Upper lobe of left lung (tissue), 6 donors: ENCODE results near the gene SNX20. TPM values are rescaled to one million over a fixed set of nuclear protein-coding genes. Genes with fewer than 3 reads are reported as not detected.

Experiments used
- ATAC-seq, 2 donors: fragments of 200-7000 bp; cut with Tn5 transposase; one replicate each; pipeline ENCODE4 v1.9.1; 2022; ENCODE audit warnings: mild to moderate bottlenecking in 2 of 2, moderate library complexity in 2 of 2; ENCODE audit not compliant: low FRiP score in 2 of 2
- DNase-seq, 2 donors: peaks; one replicate each; pipeline ENCODE4 v3.0.0-alpha.2; 2019 to 2020
- H3K27ac ChIP-seq, 4 donors: fragments of 200-600 bp; sonication (generic); one replicate each; pipeline ENCODE4 v1.5.1; 2016 to 2019
- H3K27me3 ChIP-seq, 4 donors: fragments of 200-600 bp; sonication (generic); one replicate each; pipeline ENCODE4 v1.5.1; 2017 to 2019
- H3K36me3 ChIP-seq, 4 donors: fragments of 200-600 bp; sonication (generic); one replicate each; pipeline ENCODE4 v1.5.1; 2016 to 2019
- H3K4me1 ChIP-seq, 4 donors: fragments of 200-600 bp; sonication (generic); one replicate each; pipeline ENCODE4 v1.5.1; 2018 to 2019
- H3K4me3 ChIP-seq, 4 donors: fragments of 200-600 bp; sonication (generic); one replicate each; pipeline ENCODE4 v1.5.1; 2017 to 2019; ENCODE audit warnings: mild to moderate bottlenecking in 2 of 4, moderate library complexity in 1 of 4
- H3K9me3 ChIP-seq, 4 donors: fragments of 200-600 bp; sonication (generic); one replicate each; pipeline ENCODE4 v1.5.1; 2018 to 2019
- EP300 ChIP-seq, 4 donors: sonication (generic); formaldehyde crosslinking; IDR thresholded peaks; one replicate each; pipeline ENCODE4 v1.5.1; 2017; ENCODE audit warnings: antibody characterized with exemption in 4 of 4, control low read depth in 2 of 4
- POLR2A ChIP-seq, 4 donors: fragments of 450-650 bp; IDR thresholded peaks; one replicate each; pipeline ENCODE4 v1.5.1; 2016 to 2017; ENCODE audit warnings: antibody characterized with exemption in 4 of 4, mild to moderate bottlenecking in 2 of 4
- POLR2AphosphoS5 ChIP-seq, 2 donors: sonication (generic); formaldehyde crosslinking; IDR thresholded peaks; one replicate each; pipeline ENCODE4 v1.5.1; 2017; ENCODE audit warnings: antibody characterized with exemption in 2 of 2
- WGBS, 2 donors: methylation state at CpG; one replicate each; pipeline ENCODE4 v1.1.5; 2017 to 2018; 5-methylcytosine and 5-hydroxymethylcytosine counted together
- total RNA-seq, 6 donors: library from RNA; depleted of rRNA in 4 of 6; stranded (reverse); fragments of >200 nt in 4 of 6; gene quantifications; one replicate each; pipeline versions ENCODE4 v1.1.0 to v1.2.1, GENCODE V29; 2016 to 2021
- TF ChIP-seq, protein P1 (sequence below), 6 experiments: fragments of 450-650 bp in 4 of 6; fragments of 200-600 bp in 2 of 6; sonication (generic) in 2 of 6; IDR thresholded peaks; one replicate each; pipeline ENCODE4 v1.5.1; 2016 to 2019; ENCODE audit warnings: antibody characterized with exemption in 6 of 6
- donor health status: DM: no; HTN: no; CAD: no; lungs with moderate emphysema.
- donor health status: DM: no; HTN: yes; CAD: no; lungs with severe emphysema.

The SNX20 gene
- total RNA-seq, 6 donors from 2014 or later, result 3.2 to 16.9 (median 13.2) TPM

DNA sequence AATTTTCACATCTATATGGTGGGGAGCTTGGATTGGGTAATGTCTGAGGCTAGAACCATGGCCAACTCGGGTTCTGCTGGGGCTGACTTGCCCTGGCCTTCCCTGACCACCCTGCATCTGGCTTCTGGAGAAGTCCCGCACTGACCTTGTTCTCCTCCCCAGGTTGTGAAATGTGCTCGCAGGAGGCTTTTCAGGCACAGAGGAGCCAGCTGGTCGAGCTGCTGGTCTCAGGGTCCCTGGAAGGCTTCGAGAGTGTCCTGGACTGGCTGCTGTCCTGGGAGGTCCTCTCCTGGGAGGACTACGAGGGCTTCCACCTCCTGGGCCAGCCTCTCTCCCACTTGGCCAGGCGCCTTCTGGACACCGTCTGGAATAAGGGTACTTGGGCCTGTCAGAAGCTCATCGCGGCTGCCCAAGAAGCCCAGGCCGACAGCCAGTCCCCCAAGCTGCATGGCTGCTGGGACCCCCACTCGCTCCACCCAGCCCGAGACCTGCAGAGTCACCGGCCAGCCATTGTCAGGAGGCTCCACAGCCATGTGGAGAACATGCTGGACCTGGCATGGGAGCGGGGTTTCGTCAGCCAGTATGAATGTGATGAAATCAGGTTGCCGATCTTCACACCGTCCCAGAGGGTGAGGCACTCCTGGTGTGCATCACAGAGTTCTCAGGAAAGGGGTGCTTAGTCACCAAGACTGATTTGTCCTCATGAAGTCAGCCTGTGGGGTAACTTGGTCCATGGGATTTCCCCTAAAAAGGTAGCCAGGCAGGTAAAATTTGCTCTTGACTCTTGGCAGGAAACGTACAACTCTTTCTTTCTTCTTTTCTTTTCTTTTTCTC, 18.4 kb upstream of the SNX20 start:
- TF ChIP-seq POLR2A (IDR thresholded peaks at IDR 0.05) (no peak), EP300 (IDR thresholded peaks at IDR 0.05) (no peak), POLR2AphosphoS5 (IDR thresholded peaks at IDR 0.05) (no peak)
- TF ChIP-seq, protein P1, sequence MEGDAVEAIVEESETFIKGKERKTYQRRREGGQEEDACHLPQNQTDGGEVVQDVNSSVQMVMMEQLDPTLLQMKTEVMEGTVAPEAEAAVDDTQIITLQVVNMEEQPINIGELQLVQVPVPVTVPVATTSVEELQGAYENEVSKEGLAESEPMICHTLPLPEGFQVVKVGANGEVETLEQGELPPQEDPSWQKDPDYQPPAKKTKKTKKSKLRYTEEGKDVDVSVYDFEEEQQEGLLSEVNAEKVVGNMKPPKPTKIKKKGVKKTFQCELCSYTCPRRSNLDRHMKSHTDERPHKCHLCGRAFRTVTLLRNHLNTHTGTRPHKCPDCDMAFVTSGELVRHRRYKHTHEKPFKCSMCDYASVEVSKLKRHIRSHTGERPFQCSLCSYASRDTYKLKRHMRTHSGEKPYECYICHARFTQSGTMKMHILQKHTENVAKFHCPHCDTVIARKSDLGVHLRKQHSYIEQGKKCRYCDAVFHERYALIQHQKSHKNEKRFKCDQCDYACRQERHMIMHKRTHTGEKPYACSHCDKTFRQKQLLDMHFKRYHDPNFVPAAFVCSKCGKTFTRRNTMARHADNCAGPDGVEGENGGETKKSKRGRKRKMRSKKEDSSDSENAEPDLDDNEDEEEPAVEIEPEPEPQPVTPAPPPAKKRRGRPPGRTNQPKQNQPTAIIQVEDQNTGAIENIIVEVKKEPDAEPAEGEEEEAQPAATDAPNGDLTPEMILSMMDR (IDR thresholded peaks at IDR 0.05), result no peak
- Histone ChIP-seq H3K36me3 (no peaks in the 10 kb centered on the region), H3K27me3 (no peaks in the 10 kb centered on the region), H3K9me3 (peaks cover 4 to 13% (median 8%) of the 10 kb centered on the region in 4 donors), H3K27ac (peak overlapping the region in 1 of 4 donors; percentile 20), H3K4me3 (no peak overlapping the region), H3K4me1 (peaks cover 22 to 42% (median 30%) of the 10 kb centered on the region in 4 donors)
- 70 to 79% methylated on average over 10 to 12 of the region's 19 CpGs for WGBS, 2 donors
- ATAC-seq (no peak), DNase-seq (peak in 1 of 2 donors; percentile 58)

DNA sequence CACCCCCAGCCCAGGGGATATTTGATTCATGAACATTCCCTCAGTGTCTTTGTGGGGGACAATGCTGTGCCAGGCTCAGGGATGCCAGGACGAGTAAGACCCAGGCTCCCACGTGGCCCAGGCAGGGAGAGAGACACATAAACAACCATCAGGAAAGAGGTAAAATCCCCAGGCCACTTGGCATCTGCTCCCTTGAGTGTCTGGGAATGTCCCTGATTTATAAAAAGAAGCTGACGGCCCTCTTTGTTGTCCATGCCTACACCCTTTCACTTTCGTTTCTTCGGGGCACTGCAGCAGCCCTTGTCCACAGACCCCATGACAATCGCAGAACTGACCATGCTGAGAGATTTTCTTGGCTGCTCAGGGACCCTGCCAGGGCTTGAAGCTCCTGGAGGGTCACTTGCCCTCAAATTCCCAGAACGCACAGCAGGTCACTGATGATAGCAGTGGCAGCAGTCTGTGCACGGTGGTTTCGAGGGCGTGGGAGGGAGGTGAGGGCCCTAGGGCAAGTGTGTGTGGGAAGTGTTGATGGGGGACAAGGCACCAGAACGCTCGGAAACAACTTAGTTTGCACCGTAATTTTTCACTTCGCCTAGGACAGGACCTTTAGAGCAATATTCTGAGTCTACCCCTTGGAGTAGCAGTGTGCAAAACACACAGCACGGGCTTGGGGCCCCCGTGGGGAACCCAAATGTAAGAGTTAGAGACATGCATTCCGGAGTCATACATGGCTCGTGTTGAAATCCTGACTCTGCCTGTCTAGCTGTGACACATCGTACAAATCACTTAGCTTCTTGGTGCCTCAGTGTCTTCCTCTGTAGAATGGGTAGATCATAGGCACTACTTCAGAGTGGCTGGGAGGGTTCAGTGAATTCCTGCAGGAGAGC, 17.0 kb upstream of the SNX20 start:
- H3K4me1 ChIP-seq, result peaks cover 26 to 55% (median 40%) of the 10 kb centered on the region in 4 donors
- ATAC-seq (peak; percentile 34 to 52), DNase-seq (peak in 1 of 2 donors; percentile 77)
- 37 to 42% methylated on average over 18 to 19 of the region's 19 CpGs for WGBS, 2 donors
- TF ChIP-seq POLR2AphosphoS5 (IDR thresholded peaks at IDR 0.05), result peak; percentile 11 to 52
- TF ChIP-seq POLR2A (IDR thresholded peaks at IDR 0.05), result peak in 1 of 4 donors; percentile 9
- TF ChIP-seq, protein P1 (IDR thresholded peaks at IDR 0.05), result no peak
- TF ChIP-seq EP300 (IDR thresholded peaks at IDR 0.05), result peak in 1 of 4 donors; percentile 71
- H3K27ac ChIP-seq, result peak overlapping the region; percentile 77 to 89 (median 87)
- no peaks in the 10 kb centered on the region for H3K9me3 ChIP-seq
- H3K36me3 ChIP-seq, result no peaks in the 10 kb centered on the region
- H3K4me3 ChIP-seq, result peak overlapping the region; percentile 27 to 54 (median 42)
- H3K27me3 ChIP-seq, result no peaks in the 10 kb centered on the region

DNA sequence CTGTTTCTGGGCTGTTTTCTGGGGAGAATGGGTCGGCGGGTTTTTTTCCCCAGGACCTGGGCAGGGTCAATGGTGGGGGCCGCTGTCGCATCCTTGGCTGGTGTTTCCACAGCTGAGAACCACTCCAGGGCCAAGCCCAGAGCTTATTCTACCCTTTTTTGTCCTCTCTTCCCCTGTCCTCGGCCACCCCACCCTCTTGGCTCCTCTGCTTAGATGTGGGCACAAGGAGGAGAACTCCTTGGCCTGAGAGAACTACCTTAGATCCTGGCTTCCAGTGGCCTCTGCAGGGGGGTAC, 16.3 kb upstream of the SNX20 start:
- Histone ChIP-seq H3K9me3 (no peaks in the 10 kb centered on the region), H3K27me3 (no peaks in the 10 kb centered on the region), H3K36me3 (no peaks in the 10 kb centered on the region), H3K27ac (peak overlapping the region; percentile 77 to 89 (median 87)), H3K4me1 (peaks cover 26 to 60% (median 40%) of the 10 kb centered on the region in 4 donors), H3K4me3 (peak overlapping the region in 2 of 4 donors; percentile 53 to 54)
- ATAC-seq (no peak), DNase-seq (peak in 1 of 2 donors; percentile 21)
- TF ChIP-seq POLR2AphosphoS5 (IDR thresholded peaks at IDR 0.05) (no peak), EP300 (IDR thresholded peaks at IDR 0.05) (no peak)
- WGBS, 2 donors, result 92 to 95% methylated on average over 5 of the region's 5 CpGs

DNA sequence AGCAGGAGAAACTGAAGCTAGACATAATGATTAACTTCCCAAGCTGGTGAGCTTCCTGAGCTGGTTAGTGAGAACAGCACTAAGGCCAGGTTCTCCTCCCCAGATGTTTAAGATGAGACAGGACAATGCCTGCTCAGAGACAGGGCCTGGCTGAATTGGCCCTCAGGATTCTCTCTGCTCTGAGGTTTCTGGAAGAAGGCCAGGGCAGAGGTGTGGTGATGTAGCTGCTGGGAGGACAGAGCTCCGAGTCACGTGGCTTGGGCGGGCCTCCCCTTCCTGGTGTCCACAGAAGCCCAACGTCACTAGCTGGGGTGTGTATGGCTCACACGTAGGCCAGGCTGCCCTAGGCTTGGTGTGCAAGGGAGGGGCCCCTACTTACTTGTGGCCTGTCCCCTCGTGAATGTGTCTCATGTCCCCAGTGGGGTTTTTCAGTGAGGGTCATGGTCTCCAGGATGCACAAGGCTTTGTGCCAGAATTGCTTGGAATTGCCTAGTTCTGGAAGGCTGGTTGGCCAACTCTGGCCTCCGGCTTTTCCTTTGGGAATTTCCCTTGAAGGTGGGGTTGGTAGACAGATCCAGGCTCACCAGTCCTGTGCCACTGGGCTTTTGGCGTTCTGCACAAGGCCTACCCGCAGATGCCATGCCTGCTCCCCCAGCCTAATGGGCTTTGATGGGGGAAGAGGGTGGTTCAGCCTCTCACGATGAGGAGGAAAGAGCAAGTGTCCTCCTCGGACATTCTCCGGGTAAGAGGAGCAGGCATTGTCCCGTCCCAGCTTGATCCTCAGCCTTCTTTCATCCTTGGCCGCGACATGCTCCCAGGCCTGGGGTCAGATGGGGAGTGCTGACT, 15.7 kb upstream of the SNX20 start:
- H3K36me3 ChIP-seq, result no peaks in the 10 kb centered on the region
- peak in 1 of 2 donors; percentile 97 for DNase-seq
- no peaks in the 10 kb centered on the region for H3K27me3 ChIP-seq
- ATAC-seq, result peak; percentile 78 to 87
- TF ChIP-seq, protein P1 (IDR thresholded peaks at IDR 0.05), result no peak
- TF ChIP-seq POLR2A (IDR thresholded peaks at IDR 0.05) (peak in 2 of 4 donors; percentile 25 to 48), EP300 (IDR thresholded peaks at IDR 0.05) (peak in 2 of 4 donors; percentile 18 to 80), POLR2AphosphoS5 (IDR thresholded peaks at IDR 0.05) (peak in 1 of 2 donors; percentile 75)
- peak overlapping the region; percentile 77 to 89 (median 87) for H3K27ac ChIP-seq
- H3K9me3 ChIP-seq, result no peaks in the 10 kb centered on the region
- peaks cover 26 to 60% (median 40%) of the 10 kb centered on the region in 4 donors for H3K4me1 ChIP-seq
- WGBS, 2 donors, result 66 to 80% methylated on average over 11 to 15 of the region's 15 CpGs
- peak overlapping the region in 1 of 4 donors; percentile 54 for H3K4me3 ChIP-seq
